Mesendoderm (in vitro differentiated cells): ENCODE measurements around the gene IL17RB.

Source experiments
- DNase-seq: peaks from one replicate; pipeline ENCODE4 v3.0.0; 2013
- H2AK5ac ChIP-seq: 2 replicates; pipeline ENCODE4 v1.6.1; 2013; ENCODE audit warnings: low read length, inconsistent platforms
- H2BK120ac ChIP-seq: 2 replicates; pipeline ENCODE4 v1.6.1; 2013; ENCODE audit warnings: low read depth, mild to moderate bottlenecking, low read length, moderate library complexity, mixed read lengths
- H2BK15ac ChIP-seq: replicated peaks from 2 replicates; pipeline ENCODE4 v1.6.1; 2013; ENCODE audit warnings: low read depth, mild to moderate bottlenecking, moderate library complexity
- H2BK5ac ChIP-seq: 2 replicates; pipeline ENCODE4 v1.6.1; 2013; ENCODE audit warnings: low read length, inconsistent platforms
- H3K18ac ChIP-seq: 2 replicates; pipeline ENCODE4 v1.6.1; 2013; ENCODE audit warnings: mild to moderate bottlenecking, low read length, mixed read lengths
- H3K23ac ChIP-seq: one replicate; pipeline ENCODE4 v1.6.1; 2013; ENCODE audit warnings: low read length
- H3K27ac ChIP-seq: 2 replicates; pipeline ENCODE4 v1.5.1; 2013; ENCODE audit warnings: low read depth, mild to moderate bottlenecking, inconsistent platforms, low read length, moderate library complexity
- H3K27me3 ChIP-seq: 2 replicates; pipeline ENCODE4 v1.6.1; 2013; ENCODE audit warnings: low read length, control low read depth, mild to moderate bottlenecking, inconsistent platforms; ENCODE audit not compliant: insufficient read depth, poor library complexity
- H3K36me3 ChIP-seq: 2 replicates; pipeline ENCODE4 v1.6.1; 2013; ENCODE audit warnings: low read length, inconsistent platforms; ENCODE audit not compliant: control insufficient read depth, insufficient read depth
- H3K4ac ChIP-seq: one replicate; pipeline ENCODE4 v1.6.1; 2013; ENCODE audit warnings: low read depth, mild to moderate bottlenecking, low read length, moderate library complexity
- H3K4me1 ChIP-seq: 2 replicates; pipeline ENCODE4 v1.6.1; 2013; ENCODE audit warnings: low read depth, low read length, inconsistent platforms; ENCODE audit not compliant: control insufficient read depth
- H3K4me2 ChIP-seq: 2 replicates; pipeline ENCODE4 v1.6.1; 2013; ENCODE audit warnings: low read length
- H3K4me3 ChIP-seq: 2 replicates; pipeline ENCODE4 v1.5.1; 2013; ENCODE audit warnings: mild to moderate bottlenecking, low read length
- H3K56ac ChIP-seq: one replicate; pipeline ENCODE4 v1.6.1; 2013; ENCODE audit warnings: low read length
- H3K79me1 ChIP-seq: 2 replicates; pipeline ENCODE4 v1.6.1; 2013; ENCODE audit warnings: low read length, inconsistent platforms
- H3K79me2 ChIP-seq: 2 replicates; pipeline ENCODE4 v1.6.1; 2013; ENCODE audit warnings: mild to moderate bottlenecking, low read length; ENCODE audit not compliant: control insufficient read depth, insufficient read depth
- H3K9ac ChIP-seq: 2 replicates; pipeline ENCODE4 v1.6.1; 2013; ENCODE audit warnings: low read length, inconsistent platforms
- H4K5ac ChIP-seq: one replicate; pipeline ENCODE4 v1.6.1; 2013; ENCODE audit warnings: low read length
- H4K8ac ChIP-seq: one replicate; pipeline ENCODE4 v1.6.1; 2013; ENCODE audit warnings: low read depth, mild to moderate bottlenecking, control low read depth, low read length, moderate library complexity
- WGBS: extraction: QIAGEN DNeasy Blood & Tissue Kit; methylation state at CpG from one replicate; pipeline ENCODE4 v1.1.7; 2013; ENCODE audit warnings: low lambda C conversion rate, missing lambda C conversion rate; ENCODE audit not compliant: insufficient coverage; ENCODE audit errors: extremely low coverage; 5-methylcytosine and 5-hydroxymethylcytosine counted together

Gene IL17RB

DNA sequence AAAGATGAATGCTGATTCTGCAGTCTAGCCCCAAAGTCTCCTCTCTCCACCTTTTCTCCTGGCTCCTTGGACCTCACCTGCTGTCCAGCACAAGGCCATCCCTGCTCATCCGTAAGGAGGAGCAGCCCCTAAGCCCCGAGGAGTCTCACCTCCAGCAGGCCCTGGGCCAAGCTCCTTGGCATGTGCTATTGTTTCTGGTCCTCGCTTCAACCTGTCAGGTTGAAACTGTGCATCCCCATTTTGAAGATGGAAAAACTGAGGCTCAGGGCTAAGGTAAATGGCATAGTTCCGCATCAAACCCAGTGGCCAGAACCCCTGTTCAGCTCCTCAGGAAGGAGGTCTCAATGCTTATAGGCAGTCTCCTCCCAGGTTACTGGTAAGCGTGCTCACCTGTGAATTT, 26.3 kb upstream of the IL17RB start:
- H3K27me3 ChIP-seq = no peaks in the 10 kb centered on the region
- WGBS = no CpG with 5 or more reads among the region's 5 CpGs
- H3K4me2 ChIP-seq = no peak overlapping the region
- no peaks in the 10 kb centered on the region for H3K79me2 ChIP-seq
- H2BK15ac ChIP-seq = no peak overlapping the region
- H3K4ac ChIP-seq = no peak overlapping the region
- no peaks in the 10 kb centered on the region for H3K36me3 ChIP-seq
- H2AK5ac ChIP-seq = no peak overlapping the region
- H3K56ac ChIP-seq = no peak overlapping the region
- no peak overlapping the region for H4K8ac ChIP-seq
- H3K18ac ChIP-seq = no peak overlapping the region
- H3K27ac ChIP-seq = no peak overlapping the region
- H2BK5ac ChIP-seq = no peak overlapping the region
- no peak overlapping the region for H3K4me3 ChIP-seq
- H3K79me1 ChIP-seq = no peaks in the 10 kb centered on the region
- no peak for DNase-seq
- no peak overlapping the region for H3K23ac ChIP-seq
- no peak overlapping the region for H3K9ac ChIP-seq
- H4K5ac ChIP-seq = no peak overlapping the region
- H3K4me1 ChIP-seq = no peaks in the 10 kb centered on the region
- H2BK120ac ChIP-seq = no peak overlapping the region

DNA sequence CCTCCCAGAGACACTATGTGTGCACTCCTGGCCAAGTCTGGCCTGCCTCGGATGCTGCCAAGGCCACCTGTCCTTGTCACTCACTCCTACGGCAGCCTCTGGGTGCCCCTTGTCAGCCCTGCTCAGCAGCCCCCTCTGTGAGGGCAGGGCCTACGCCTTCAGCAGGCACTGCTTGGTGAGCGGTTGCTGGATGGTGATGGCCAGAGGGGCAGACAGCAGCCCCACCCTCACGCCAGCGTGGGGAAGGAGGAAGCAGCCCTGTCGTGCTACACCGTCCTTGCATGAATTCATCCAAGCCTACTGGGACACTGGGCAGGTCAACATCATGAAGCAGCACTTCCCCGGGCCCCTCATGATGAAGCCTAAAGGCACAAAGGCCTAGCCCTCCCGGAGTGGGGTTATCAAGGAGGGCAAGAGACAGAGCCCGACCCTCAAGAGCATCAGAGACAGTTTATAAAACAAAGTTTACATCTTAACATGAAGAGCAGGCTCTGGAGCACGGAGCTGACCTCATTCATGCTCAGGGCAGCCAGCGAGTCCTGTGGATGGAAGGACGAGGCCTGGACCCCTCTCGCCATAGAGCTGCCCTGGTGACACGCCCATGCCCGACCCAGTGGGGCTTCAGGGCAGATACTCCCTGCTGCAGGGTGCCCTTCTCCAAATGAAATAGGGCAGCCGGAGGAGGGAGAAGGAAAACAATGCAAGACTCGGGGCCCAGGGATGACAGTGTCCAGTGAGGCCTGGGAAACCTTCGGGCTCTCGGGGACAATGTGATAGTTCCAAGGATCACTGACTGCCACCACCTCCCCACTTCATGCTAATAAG, 25.4 kb upstream of the IL17RB start:
- H2BK5ac ChIP-seq = no peak overlapping the region
- no peak for DNase-seq

GRCh38 chr3:53821631-53822121, 24.7 kb upstream of the IL17RB start:
- H3K4me2 ChIP-seq = no peak overlapping the region
- H3K27me3 ChIP-seq = no peaks in the 10 kb centered on the region
- no peak overlapping the region for H4K8ac ChIP-seq
- H3K4me3 ChIP-seq = no peak overlapping the region
- no peak overlapping the region for H3K4ac ChIP-seq
- no peak overlapping the region for H3K9ac ChIP-seq
- H2BK5ac ChIP-seq = no peak overlapping the region
- no peak overlapping the region for H3K56ac ChIP-seq
- H3K4me1 ChIP-seq = no peaks in the 10 kb centered on the region
- no peaks in the 10 kb centered on the region for H3K79me1 ChIP-seq
- no peak for DNase-seq
- no peak overlapping the region for H3K27ac ChIP-seq
- H3K23ac ChIP-seq = no peak overlapping the region
- no peaks in the 10 kb centered on the region for H3K36me3 ChIP-seq
- H2BK120ac ChIP-seq = no peak overlapping the region
- WGBS = no CpG with 5 or more reads among the region's 5 CpGs
- no peak overlapping the region for H3K18ac ChIP-seq
- no peaks in the 10 kb centered on the region for H3K79me2 ChIP-seq
- H2AK5ac ChIP-seq = no peak overlapping the region
- no peak overlapping the region for H2BK15ac ChIP-seq
- no peak overlapping the region for H4K5ac ChIP-seq

More for the DNA sequence above, 25.4 kb upstream of the IL17RB start:
- Histone ChIP-seq H3K18ac (no peak overlapping the region), H4K5ac (no peak overlapping the region), H3K27ac (no peak overlapping the region), H3K4me1 (no peaks in the 10 kb centered on the region), H3K23ac (no peak overlapping the region), H3K36me3 (no peaks in the 10 kb centered on the region), H3K79me1 (no peaks in the 10 kb centered on the region), H4K8ac (no peak overlapping the region), H3K4me3 (no peak overlapping the region), H3K27me3 (no peaks in the 10 kb centered on the region), H3K4ac (no peak overlapping the region), H2AK5ac (no peak overlapping the region), H3K9ac (no peak overlapping the region), H3K4me2 (no peak overlapping the region), H3K56ac (no peak overlapping the region), H2BK15ac (no peak overlapping the region), H2BK120ac (no peak overlapping the region), H3K79me2 (no peaks in the 10 kb centered on the region)
- WGBS = no CpG with 5 or more reads among the region's 21 CpGs

DNA sequence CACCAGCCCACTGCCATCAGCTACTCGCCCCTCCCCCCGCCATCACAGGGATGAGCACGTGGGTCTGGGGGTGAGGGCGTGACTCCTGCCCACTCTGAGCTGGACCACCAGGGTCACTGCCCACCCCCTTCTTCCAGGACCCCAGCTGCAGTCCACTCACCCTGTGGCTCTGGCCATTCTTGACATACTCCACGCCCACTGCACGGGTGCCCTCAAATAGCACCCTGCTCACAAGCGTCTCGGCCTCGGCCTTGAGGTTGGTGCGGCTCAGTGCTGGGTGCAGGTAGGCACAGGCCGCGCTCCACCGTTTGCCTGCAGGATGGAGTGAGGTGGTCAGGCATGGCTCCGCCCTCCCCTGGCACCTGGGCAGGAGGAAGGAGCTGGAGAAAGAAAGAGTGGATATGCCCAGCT, 24.0 kb upstream of the IL17RB start:
- Histone ChIP-seq H3K4ac (no peak overlapping the region), H2BK15ac (no peak overlapping the region), H3K56ac (no peak overlapping the region), H3K79me1 (no peaks in the 10 kb centered on the region), H4K8ac (no peak overlapping the region), H3K4me1 (no peaks in the 10 kb centered on the region), H4K5ac (no peak overlapping the region), H3K9ac (no peak overlapping the region), H2BK5ac (no peak overlapping the region), H3K27ac (no peak overlapping the region), H2AK5ac (no peak overlapping the region), H3K4me3 (no peak overlapping the region), H3K18ac (no peak overlapping the region), H2BK120ac (no peak overlapping the region), H3K4me2 (no peak overlapping the region), H3K23ac (no peak overlapping the region), H3K27me3 (no peaks in the 10 kb centered on the region), H3K36me3 (no peaks in the 10 kb centered on the region), H3K79me2 (no peaks in the 10 kb centered on the region)
- no CpG with 5 or more reads among the region's 14 CpGs for WGBS
- no peak for DNase-seq

GRCh38 chr3:53823026-53823955, 23.1 kb upstream of the IL17RB start:
- H2AK5ac ChIP-seq = no peak overlapping the region
- WGBS = no CpG with 5 or more reads among the region's 67 CpGs
- no peak overlapping the region for H3K23ac ChIP-seq
- no peak overlapping the region for H3K18ac ChIP-seq
- no peak overlapping the region for H2BK5ac ChIP-seq
- no peaks in the 10 kb centered on the region for H3K36me3 ChIP-seq
- H3K56ac ChIP-seq = no peak overlapping the region
- no peak overlapping the region for H3K27ac ChIP-seq
- H3K4me1 ChIP-seq = no peaks in the 10 kb centered on the region
- H3K79me1 ChIP-seq = no peaks in the 10 kb centered on the region
- no peak overlapping the region for H3K4me2 ChIP-seq
- H3K4ac ChIP-seq = no peak overlapping the region
- no peak overlapping the region for H4K8ac ChIP-seq
- H2BK15ac ChIP-seq = no peak overlapping the region
- no peak overlapping the region for H3K9ac ChIP-seq
- no peak overlapping the region for H4K5ac ChIP-seq
- no peak overlapping the region for H2BK120ac ChIP-seq
- DNase-seq = no peak
- H3K27me3 ChIP-seq = no peaks in the 10 kb centered on the region
- no peak overlapping the region for H3K4me3 ChIP-seq
- no peaks in the 10 kb centered on the region for H3K79me2 ChIP-seq
